Measurements from ENCODE around the gene TNFRSF18.

The TNFRSF18 gene

DNA sequence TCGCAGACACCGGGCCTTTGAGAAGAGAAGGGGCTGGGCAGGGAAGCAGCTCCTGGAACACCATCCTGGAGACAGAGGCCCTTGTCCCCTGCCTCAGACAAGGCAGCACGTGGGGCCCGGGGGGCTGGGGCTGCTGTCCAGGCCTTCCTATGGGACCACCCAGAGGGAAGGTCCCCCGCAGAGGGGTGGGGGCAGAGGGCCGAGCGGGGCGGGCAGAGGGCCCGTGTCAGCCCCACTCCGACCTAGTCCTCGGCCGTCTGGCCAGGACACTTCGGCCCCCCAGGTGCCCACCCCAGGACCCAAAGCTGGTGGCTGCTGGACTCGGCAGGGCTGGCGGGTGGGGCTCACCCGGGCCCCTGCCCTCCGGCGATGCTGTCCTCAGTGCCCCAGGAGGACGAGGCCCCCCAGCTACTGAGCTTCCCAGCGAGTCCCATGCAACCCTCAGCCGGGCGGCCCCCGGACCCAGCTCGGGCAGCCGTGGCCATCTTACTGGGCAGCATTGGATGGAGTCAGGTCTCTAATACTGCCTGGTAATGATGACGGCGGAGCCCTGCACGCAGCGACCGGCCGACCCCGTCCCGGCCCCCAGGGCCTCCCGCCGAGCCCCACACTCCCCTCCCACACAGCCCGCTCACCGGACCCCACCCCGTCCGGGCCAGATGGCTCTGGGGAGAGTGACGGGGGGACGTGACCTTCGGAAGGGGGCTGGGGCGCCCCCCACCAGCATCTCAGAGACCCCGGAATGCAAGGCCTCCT, 39.6 kb downstream of the TNFRSF18 start:
- DNase-seq (ENCODE audit: low read depth) = no peak

DNA sequence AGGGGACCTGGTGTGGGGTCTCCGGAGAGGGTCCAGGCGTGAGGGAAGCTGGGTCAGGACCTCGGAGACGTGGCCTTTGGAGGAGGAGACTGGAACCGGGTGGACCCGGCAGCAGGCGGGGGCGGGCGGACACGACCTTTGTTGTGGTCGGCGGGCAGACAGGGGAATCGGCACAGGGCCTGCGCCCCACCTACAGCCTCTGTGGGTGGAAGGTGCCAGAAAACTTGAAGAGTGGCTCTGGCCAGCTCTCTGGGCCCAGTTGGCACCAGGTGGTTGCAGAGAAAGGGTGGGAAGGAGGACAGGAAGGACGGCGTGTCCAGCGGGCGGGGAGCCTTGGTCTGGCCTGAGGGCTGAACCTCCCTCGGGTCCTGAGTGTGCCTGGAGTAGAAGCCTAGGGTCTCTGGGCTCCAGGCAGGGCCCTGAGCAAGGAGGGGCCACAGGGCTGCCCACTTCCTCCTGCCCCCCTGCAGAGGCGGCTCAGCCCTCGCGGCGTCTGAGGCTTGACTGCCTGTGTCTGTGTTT, 40.4 kb downstream of the TNFRSF18 start:
- no peak for DNase-seq (ENCODE audit: low read depth)

DNA sequence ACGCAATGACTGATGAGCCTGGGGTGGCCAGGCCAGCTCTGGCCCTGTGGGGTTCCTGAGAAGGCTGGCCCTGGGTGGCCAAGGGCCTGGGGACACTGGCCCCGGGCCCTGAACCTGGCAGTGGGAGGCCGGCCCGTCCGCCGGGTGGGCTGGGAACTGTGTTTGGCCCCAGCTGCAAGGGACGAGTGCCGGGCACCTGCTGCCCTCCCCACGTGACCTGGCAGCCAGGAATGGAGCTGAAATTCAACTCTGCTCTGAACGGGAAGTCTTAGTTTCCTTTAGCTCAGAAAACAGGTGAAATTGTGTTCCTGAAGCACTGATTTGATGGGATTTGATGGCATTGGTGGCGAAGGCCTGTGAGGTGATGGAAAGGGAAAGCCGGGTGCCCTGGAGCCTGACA, 40.9 kb downstream of the TNFRSF18 start:
- DNase-seq (ENCODE audit: low read depth) = no peak

DNA sequence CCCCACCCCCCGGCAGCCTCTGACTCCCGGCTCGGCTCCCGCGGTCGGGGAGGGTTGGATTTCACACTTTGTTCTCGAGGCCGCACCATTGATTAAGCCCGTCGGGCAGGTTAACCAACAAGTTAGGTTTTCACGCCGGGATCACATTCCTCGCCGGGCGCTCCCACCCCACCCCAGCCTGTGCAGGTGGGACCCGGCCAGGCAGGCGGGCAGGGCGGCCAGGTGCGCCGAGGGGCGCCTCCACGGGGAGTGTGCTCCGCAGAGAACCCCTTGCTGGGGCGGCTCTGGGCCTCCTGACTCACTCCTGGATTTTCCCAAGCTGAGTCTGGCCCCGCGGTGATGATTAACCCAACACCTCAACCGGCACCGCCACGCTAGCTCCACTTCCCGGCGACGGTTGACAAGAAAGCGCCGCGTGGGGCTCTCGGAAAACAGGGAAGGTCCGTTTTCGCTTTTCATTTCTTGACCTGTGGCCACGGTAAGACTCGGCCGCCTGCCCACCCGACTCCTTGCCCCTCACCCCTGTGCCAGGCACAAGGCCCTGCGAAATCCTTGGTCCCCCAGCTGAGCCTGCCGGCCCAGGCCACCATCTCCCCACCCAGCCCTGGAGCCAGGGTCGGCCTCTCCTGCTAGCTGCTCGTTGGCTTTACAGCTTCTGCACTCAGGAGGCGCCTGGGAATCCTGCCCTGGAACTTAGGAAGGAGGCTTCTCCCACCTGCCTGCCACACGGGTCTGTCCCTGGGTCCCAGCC, 41.5 kb downstream of the TNFRSF18 start:
- DNase-seq (ENCODE audit: low read depth) = no peak

DNA sequence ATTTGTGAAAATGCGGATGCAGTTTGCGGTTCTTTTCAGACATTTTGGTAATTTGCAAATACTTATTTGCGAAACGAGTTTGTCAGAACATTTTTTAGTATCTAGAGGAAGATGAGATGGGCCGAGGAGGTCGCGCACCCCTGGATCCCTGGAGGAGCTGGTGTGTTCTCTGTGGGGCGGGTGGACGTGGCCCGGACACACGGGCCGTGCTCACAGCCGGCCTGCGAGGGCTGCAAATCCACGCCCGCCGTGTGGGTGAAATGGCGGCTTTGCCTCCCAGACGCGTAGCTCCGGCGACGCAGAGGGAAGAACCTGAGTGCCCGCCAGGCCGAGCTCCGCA, 42.1 kb downstream of the TNFRSF18 start:
- DNase-seq (ENCODE audit: low read depth) = no peak

DNA sequence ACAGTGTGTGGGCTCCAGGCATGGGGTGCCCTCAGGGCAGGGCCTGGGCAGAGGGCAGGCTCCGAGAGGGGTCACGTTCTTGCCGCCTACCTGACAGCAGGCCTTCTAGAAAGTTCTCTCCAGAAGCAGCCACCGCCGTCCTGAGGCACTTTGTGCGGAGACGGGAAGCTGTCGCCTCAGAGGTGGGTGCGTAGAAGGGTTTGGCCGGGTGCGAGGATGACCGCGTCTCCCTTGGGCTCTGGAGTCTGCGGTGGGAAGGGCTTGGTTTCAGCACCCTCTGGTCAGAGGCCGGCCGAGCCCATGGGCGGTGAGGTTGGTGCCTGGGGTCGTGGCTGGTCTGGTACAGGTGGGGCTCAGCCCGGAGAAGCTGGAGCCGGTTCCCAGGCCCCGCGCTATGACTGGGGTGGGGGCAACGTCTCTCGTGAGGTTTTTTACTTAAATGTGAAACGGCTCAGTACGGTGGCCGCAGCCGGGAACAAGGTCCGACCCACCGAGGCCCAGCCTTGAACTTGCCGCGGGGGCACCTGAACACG, 42.8 kb downstream of the TNFRSF18 start:
- DNase-seq (ENCODE audit: low read depth) = no peak

DNA sequence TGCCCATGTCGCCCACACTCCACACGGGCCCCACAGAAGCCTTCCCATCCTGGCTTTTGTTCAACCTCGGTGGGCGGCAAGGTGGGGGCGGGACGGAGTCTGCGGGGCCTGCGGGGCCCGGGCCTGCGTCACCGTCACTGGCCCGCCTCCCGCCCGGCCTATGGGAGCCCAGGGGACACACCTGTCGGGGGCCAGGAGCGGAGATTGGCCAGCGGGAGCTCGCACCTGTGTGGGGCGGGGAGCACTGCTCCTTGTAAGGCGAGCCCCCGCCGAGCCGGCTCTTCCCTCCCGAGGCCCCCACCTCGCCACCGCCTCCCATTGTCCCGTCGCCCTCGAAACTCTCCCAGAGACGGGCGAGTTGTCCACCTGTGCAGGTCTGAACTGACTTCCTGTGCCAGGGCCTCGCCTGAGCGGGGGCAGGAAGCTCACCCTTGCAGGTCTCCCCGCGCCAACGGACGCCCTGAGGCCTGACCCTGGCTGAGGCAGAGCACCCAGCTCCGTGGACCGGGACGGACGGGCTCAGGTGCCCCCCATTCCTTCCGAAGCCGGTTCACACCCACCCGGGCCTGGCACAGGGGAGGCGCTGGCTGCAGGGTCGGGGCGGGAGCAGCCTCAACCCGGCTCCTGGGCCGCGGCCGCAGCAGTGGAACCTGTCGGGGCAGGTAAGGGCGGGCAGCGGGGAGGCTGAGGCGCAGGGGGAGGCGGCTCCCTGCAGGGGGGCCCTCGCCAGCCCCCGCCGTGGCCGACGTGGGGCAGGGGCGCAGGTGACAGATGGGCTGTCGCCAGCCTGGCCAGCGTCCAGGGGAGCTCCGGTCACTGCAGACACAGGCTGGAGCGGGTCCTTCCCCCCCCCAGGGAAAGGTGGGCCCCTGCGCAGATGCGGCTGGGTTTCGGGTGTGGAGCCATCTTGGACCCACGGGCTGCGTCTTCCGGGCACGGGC, 43.5 kb downstream of the TNFRSF18 start:
- DNase-seq (ENCODE audit: low read depth) = no peak

DNA sequence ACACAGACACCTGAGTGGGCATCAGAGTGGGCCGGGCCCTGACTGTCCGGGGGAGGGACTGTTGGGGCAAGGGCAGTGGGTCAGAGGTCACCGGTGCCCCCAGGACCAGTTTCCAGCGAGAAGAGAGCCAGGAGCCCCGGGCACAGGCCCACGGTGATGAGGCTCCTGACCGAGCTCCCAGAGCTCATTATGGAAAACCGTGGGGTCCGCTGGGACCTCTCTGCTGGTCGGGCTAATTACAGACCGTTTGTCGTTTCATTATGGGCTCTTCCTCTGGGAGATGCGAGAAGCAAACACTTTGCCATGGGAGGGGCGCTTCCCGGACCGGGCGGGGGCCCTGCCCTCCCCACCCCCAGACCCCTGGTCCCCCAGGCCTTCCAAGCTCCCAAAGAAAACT, 44.7 kb downstream of the TNFRSF18 start:
- no peak for DNase-seq (ENCODE audit: low read depth)

DNA sequence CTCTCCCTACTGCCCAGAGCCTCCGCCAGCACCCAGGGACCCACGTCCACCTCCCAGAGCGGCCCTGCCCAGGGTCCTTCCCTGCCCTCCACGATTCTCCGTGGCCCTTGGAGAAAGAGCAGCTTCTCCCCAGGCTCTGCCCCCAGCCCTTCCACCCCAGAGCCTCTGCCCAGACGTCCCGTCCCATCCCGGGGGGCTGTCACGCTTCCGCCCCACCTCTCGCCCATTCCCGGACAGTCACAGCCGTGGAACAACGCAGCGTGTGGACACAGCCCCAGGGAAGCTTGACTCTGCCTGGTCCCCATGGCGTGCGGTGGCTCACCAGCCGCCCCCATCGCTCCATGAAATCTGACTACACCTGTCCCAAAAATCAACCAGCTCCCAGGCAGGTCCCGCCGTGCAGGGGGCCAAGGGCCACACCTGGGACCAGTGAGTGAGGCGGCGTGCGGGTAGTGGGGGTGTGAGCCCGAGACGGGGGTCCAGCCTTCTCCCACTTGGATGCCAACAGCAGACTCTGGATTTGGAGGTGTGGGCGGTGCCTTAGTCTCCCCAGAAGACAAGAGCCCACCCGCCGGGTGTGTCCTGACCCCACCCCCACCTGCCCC, 45.2 kb downstream of the TNFRSF18 start:
- DNase-seq (ENCODE audit: low read depth) = no peak

DNA sequence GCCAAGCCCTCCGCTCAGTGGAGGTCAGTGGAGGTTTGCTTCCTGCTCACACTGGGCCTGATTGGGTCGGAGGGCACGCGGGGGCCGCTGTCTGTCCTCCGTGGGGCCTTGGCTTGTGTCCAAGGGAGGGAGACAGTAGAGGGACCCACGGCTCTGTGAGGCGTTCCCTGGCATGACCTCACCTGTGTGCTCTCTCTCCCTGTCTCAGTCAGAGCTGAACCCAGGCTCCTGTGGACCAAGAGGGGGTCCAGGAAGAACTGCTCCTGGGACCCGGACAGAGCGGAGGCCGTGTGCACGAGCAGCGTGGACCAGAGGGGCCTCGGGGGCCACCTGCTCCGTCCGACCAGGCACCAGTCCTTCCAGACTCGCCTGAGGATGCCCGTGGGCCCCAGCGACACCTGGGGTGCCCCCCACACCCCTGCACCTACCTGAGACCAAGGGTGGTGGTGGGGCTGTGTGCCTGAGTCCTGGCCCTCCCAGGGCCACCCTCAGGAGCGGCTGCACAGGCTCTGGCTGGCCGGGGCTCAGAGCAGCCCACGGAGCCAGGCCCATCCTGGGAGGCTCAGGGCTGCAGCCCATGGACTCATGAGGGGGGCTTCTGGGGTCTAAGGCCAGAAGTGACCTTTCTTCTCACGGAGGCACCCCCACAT, 46.0 kb downstream of the TNFRSF18 start:
- DNase-seq (ENCODE audit: low read depth) = no peak

DNA sequence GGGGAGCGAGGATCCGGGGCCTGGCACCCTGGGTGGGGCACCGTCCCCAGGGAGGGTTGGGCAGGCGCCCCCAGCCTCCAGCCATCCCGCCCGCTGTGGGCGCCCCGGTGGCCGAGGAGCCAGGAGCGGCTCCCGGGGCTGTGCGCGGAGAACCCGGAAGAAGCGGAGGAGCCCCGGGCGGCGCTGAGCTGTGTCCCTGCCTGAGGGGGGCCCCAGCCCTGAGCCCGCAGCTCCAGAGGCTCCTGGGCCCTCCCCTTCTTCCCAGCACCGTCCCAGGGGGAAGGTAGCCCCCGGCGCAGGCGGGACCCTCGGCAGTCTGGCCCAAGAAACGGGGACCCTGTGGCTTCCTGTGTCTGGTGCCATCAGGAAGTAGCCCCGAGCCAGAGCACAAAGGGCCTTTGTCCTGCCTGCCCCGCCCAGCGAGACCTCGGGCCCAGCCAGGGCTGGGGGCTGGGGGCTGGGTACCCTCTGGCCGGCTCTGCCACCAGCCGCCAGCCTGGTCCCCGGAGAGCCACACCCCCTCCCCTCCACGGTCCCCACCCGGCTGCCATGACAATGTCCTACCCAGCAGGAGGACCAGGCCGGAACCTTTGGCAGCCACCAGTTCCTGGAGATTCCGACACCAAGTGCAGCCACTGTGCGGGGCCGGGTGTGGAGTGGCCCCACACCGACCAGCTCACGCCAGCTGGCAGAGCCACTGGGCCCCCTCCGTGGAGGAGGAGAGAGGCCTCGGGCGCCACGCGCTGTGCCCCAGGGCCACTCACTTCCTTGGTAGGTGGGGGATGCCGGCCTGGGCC, 48.3 kb downstream of the TNFRSF18 start:
- DNase-seq (ENCODE audit: low read depth) = peak; percentile 11

DNA sequence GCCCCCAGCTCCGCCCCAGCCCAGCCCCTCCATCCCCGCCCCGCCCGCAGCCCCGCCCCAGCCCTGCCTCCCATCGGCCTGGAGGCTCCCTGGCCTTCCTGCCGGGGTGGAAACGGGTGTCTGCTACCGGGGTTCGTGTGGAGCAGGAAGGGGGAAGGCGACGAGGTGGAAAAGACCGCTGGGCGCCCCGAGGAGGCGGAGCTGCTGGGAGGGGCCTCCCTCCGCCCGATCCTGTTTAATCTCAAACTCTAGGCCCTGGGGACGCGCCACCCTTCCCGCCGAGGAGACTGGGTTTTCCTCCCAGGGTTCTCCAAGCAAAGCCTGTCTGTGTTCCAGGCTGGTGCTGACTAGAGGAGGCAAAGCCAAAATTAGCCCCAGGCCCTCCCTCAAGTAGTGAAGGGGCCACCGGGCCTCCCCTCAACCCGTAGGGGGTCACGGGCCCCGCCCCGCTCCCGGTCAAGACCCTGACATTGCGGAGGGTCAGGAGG, 48.9 kb downstream of the TNFRSF18 start:
- peak; percentile 92 for DNase-seq (ENCODE audit: low read depth)

DNA sequence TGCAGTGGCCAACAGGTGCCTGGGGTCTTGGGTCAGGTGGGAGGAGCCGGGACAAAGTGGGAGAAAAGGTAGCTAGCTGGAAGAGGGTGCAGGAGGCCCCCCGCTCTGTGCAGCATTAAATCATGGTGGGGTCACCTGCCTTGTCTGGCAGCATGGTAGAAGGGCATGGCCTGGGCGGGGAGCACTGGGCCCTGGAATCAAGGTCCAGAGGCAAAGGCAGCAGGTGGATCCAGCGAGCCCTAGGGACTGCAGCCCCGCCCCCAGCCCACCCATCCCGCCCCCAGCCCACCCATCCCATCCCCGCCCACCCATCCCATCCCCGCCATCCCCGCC, 49.4 kb downstream of the TNFRSF18 start:
- DNase-seq (ENCODE audit: low read depth) = no peak

DNA sequence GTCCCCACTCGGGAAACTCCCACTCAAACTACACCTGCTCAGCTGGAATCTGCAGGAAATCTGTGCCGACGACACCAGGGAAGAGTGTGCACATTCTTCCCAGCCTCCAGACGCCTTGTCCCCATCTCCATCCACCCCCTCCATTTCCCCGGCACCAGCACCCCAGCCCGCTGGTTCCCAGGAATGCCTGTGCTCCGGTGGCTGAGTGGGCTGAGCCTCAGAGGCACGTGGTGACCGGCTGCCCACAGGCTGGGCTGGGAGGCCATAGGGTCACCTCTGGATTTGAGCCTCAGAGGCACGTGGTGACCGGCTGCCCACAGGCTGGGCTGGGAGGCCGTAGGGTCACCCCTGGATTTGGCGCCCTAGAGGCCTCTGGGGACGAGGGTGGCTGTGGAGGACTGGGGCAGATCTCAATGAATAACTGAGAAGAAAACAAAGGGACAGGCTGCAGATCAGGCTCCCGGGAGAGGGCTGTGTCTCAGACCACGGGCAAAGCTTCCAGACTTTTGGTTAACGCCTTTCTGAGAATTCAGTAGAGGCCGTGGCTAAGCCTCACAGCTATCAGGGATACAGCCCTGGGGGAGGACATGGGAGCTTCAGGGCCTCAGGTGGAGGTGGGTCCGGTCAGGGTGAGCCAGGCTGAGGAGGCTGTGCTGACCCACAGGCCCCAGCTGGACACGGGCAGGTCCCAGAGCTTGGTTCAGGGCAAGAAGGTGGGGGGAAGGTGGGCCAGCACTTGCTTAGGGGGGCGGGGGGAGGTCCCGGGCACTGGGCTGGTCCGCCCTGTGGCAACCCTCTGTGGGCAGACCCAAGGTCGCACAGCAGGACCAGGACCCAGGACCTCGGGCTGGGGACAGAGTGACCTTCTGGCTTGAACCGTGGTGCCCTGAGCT, 50.0 kb downstream of the TNFRSF18 start:
- no peak for DNase-seq (ENCODE audit: low read depth)

DNA sequence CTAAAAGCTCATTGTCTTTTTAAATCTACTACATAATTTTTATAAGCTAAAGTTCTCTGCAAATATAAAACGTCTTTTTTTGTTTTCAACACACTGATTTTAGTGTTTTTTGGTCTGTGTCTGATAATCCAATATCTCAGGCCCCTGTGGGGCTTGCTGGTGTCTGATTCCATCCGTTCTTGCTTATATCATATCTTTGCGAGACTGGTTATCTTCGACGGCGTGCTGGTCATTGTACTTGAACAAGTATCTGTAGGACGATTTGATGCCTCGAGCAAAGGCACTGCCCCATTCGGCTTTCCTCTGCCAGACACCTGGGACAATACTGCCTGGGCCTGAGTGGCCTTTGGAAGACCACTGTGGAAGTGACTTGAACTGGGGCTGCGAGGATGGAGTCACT, 51.1 kb downstream of the TNFRSF18 start:
- DNase-seq (ENCODE audit: low read depth) = no peak

DNA sequence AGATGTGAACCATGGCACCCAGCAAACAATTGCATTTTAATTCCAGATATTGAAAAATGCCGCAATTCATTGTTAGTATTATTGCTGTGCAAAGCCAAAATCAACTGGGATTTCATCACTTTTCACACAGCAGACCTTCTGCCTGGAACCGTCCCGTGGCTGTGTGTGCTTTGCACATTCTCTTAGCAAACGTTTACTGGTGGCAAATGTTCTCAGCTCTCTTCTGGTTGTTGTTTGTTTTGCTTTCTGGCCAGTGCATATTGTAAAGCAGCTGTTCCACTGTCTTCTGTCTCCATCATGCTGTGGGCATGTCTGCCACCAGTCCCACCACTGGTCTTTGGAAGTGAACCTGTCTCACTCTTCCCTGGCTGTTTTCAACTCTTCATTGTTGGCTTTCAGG, 52.5 kb downstream of the TNFRSF18 start:
- DNase-seq (ENCODE audit: low read depth) = peak; percentile 51
